Measurements from ENCODE around the gene VPS33A.

Gene VPS33A

DNA sequence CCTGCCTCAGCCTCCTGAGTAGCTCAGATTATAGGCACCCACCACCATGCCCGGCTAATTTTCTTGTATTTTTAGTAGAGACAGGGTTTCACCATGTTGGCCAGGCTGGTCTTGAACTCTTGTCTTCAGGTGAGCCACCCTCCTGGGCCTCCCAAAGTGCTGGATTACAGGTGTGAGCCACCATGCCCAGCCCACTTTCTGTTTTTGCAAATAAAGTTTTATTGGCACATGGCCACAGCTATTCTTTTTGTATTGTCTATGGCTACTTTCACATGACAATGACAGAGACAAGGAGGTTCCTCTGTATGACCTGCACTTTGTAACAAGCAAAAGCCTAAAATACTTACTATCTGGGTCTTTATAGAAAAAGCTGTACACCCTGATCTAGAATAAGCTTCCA, 20.7 kb downstream of the VPS33A start:
- ATAC-seq (ENCODE audit: low read depth) (no peak), DNase-seq (ENCODE audit: low spot score) (no peak)
- no peaks in the 10 kb centered on the region for H3K9me3 ChIP-seq (ENCODE audit: severe bottlenecking)
- peaks cover 14% of the 10 kb centered on the region for H3K36me3 ChIP-seq (ENCODE audit: low read depth)
- H3K27ac ChIP-seq (ENCODE audit: poor library complexity, severe bottlenecking): no peak overlapping the region
- H3K4me3 ChIP-seq (ENCODE audit: severe bottlenecking): no peak overlapping the region
- TF ChIP-seq, protein P1, sequence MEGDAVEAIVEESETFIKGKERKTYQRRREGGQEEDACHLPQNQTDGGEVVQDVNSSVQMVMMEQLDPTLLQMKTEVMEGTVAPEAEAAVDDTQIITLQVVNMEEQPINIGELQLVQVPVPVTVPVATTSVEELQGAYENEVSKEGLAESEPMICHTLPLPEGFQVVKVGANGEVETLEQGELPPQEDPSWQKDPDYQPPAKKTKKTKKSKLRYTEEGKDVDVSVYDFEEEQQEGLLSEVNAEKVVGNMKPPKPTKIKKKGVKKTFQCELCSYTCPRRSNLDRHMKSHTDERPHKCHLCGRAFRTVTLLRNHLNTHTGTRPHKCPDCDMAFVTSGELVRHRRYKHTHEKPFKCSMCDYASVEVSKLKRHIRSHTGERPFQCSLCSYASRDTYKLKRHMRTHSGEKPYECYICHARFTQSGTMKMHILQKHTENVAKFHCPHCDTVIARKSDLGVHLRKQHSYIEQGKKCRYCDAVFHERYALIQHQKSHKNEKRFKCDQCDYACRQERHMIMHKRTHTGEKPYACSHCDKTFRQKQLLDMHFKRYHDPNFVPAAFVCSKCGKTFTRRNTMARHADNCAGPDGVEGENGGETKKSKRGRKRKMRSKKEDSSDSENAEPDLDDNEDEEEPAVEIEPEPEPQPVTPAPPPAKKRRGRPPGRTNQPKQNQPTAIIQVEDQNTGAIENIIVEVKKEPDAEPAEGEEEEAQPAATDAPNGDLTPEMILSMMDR (IDR thresholded peaks at IDR 0.05; ENCODE audit: poor library complexity, severe bottlenecking): no peak
- H3K27me3 ChIP-seq (ENCODE audit: insufficient read depth, poor library complexity, severe bottlenecking): no peaks in the 10 kb centered on the region
- H3K4me1 ChIP-seq (ENCODE audit: insufficient read depth, poor library complexity, severe bottlenecking): no peaks in the 10 kb centered on the region

DNA sequence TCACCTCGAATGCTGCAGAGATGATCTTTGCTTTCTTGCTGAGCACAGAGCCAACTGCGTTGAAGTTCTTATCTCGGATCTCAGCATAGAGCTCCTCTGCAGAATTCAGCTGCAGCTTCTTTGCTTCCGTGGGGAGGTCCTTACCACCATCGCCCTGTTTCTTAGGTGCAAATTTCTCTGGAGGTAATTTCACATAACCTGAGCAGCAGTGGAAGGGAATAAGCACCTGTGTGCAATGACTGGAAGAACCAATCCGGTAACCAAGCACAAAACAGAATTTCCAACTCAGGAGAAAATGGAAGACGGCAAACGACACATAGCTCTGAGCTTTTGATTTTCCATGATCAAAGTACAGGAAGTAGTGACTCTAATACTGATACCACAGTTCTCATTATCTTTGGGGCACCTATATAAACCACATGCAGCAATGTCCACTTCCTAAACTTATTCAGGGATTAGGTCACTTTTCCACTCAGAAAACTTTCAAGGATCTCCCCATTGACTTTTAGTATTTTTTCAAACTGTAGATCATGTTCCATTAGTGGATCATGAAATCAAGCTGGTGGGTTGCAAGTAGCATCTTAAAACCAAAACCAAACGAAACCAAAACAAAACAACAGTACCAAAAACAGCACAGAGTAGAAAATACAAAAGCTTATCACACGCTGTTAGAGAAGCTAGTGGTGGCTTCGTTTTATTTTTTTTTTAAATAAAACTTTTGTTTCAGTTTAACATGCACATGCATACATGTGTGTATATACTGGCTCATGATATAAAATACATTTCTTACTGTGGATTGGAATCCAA, 21.5 kb downstream of the VPS33A start:
- peaks cover 11% of the 10 kb centered on the region for H3K36me3 ChIP-seq (ENCODE audit: low read depth)

DNA sequence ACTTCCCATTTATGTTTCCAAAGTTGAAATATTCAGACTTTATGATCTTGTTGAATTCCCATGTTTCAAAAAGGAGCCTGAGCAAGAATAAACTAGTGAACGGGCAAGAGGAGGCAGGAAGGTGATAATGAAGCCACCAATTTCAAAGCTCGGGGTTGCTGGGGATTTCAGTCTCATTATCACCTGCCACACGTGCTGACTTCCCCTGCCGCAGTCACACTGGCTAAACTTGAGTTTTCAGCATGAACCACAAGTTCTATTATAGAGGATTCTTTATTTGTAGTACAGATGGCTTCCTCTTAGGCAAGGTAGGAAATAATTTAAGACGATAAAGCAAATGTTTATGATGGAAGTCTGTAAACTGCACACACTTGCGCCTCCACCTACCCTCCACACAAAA, 22.3 kb downstream of the VPS33A start:
- ATAC-seq (ENCODE audit: low read depth): no peak
- Histone ChIP-seq H3K4me1 (ENCODE audit: insufficient read depth, poor library complexity, severe bottlenecking) (peaks cover 2% of the 10 kb centered on the region), H3K9me3 (ENCODE audit: severe bottlenecking) (peaks cover 3% of the 10 kb centered on the region), H3K27ac (ENCODE audit: poor library complexity, severe bottlenecking) (no peak overlapping the region), H3K27me3 (ENCODE audit: insufficient read depth, poor library complexity, severe bottlenecking) (no peaks in the 10 kb centered on the region), H3K4me3 (ENCODE audit: severe bottlenecking) (no peak overlapping the region), H3K36me3 (ENCODE audit: low read depth) (peaks cover 7% of the 10 kb centered on the region)
- TF ChIP-seq, protein P1 (IDR thresholded peaks at IDR 0.05; ENCODE audit: poor library complexity, severe bottlenecking): no peak
- DNase-seq (ENCODE audit: low spot score): no peak

More for the DNA sequence above, 21.5 kb downstream of the VPS33A start:
- no peaks in the 10 kb centered on the region for H3K4me1 ChIP-seq (ENCODE audit: insufficient read depth, poor library complexity, severe bottlenecking)
- H3K27me3 ChIP-seq (ENCODE audit: insufficient read depth, poor library complexity, severe bottlenecking): no peaks in the 10 kb centered on the region
- DNase-seq (ENCODE audit: low spot score) (no peak), ATAC-seq (ENCODE audit: low read depth) (no peak)
- no peaks in the 10 kb centered on the region for H3K9me3 ChIP-seq (ENCODE audit: severe bottlenecking)
- H3K27ac ChIP-seq (ENCODE audit: poor library complexity, severe bottlenecking): no peak overlapping the region
- TF ChIP-seq, protein P1 (IDR thresholded peaks at IDR 0.05; ENCODE audit: poor library complexity, severe bottlenecking): no peak
- no peak overlapping the region for H3K4me3 ChIP-seq (ENCODE audit: severe bottlenecking)

DNA sequence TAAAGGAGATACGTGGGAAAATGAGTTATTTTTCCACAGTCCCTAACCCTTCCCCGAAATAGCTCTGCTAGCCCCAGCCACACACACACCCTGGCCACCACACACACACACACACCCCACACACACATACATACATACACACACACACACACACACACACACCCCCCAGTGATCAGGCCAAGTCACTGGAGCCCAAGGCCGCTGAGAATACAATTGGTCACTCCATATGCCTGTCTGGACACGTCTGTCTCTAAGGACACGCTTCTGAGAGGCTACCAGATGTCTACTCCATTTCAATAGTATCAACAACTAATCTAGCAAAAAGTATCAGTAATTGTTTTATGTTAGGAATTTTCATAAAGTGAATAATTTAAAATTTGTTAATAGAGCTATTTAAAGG, 27.4 kb downstream of the VPS33A start:
- H3K27ac ChIP-seq (ENCODE audit: poor library complexity, severe bottlenecking): no peak overlapping the region
- TF ChIP-seq, protein P1 (IDR thresholded peaks at IDR 0.05; ENCODE audit: poor library complexity, severe bottlenecking): no peak
- ATAC-seq (ENCODE audit: low read depth): peak; percentile 67; the same call in 2 of the 3 replicates
- H3K27me3 ChIP-seq (ENCODE audit: insufficient read depth, poor library complexity, severe bottlenecking): no peaks in the 10 kb centered on the region
- no peak overlapping the region for H3K4me3 ChIP-seq (ENCODE audit: severe bottlenecking)
- no peak for DNase-seq (ENCODE audit: low spot score)
- peaks cover 2% of the 10 kb centered on the region for H3K4me1 ChIP-seq (ENCODE audit: insufficient read depth, poor library complexity, severe bottlenecking)
- H3K9me3 ChIP-seq (ENCODE audit: severe bottlenecking): peaks cover 3% of the 10 kb centered on the region
- H3K36me3 ChIP-seq (ENCODE audit: low read depth): peaks cover 22% of the 10 kb centered on the region

DNA sequence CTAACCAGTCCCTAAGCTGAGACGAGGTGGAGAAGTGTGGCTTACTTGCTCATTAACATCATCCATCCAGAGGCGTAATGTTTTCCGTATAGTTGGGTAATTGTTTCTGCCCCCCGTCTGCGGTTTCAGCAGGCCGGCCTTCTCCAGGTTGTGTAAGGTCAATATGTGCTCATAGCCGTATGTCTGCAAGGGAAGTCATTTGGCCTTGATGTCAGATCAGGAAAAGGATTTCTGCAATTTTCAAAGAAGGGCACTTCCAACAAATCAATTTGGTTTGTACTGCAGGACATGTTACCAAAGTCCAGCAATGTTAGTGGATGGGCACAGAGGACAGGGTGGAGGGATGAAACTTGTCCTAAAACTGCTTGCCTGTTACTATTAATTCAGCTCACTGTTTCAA, 30.6 kb downstream of the VPS33A start:
- Histone ChIP-seq H3K4me1 (ENCODE audit: insufficient read depth, poor library complexity, severe bottlenecking) (peaks cover 2% of the 10 kb centered on the region), H3K27ac (ENCODE audit: poor library complexity, severe bottlenecking) (no peak overlapping the region), H3K9me3 (ENCODE audit: severe bottlenecking) (peaks cover 3% of the 10 kb centered on the region), H3K36me3 (ENCODE audit: low read depth) (peaks cover 26% of the 10 kb centered on the region), H3K27me3 (ENCODE audit: insufficient read depth, poor library complexity, severe bottlenecking) (no peaks in the 10 kb centered on the region), H3K4me3 (ENCODE audit: severe bottlenecking) (no peak overlapping the region)
- DNase-seq (ENCODE audit: low spot score): no peak
- TF ChIP-seq, protein P1 (IDR thresholded peaks at IDR 0.05; ENCODE audit: poor library complexity, severe bottlenecking): no peak
- ATAC-seq (ENCODE audit: low read depth): no peak

Measured in RWPE2 (cell line).